Fibroblast of lung (primary cell): ENCODE data around the gene XBP1. TPM values are rescaled to one million over a fixed set of nuclear protein-coding genes. Genes with fewer than 3 reads are reported as not detected.

Source experiments
- DNase-seq, 2 donors: peaks; one replicate each; pipeline versions ENCODE4 v3.0.0 to v3.0.0-alpha.2; 2010; ENCODE audit warnings: low read depth in 2 of 2
- H2AFZ ChIP-seq: 2 replicates; pipeline ENCODE4 v1.5.1; 2012; ENCODE audit warnings: low read length, control low read depth, inconsistent platforms
- H3K27ac ChIP-seq: 2 replicates; pipeline ENCODE4 v1.5.1; 2011; ENCODE audit warnings: low read length, control low read depth; ENCODE audit not compliant: insufficient read depth
- H3K27me3 ChIP-seq: 2 replicates; pipeline ENCODE4 v1.5.1; 2011; ENCODE audit warnings: mild to moderate bottlenecking, low read length; ENCODE audit not compliant: control insufficient read depth, insufficient read depth
- H3K36me3 ChIP-seq: 2 replicates; pipeline ENCODE4 v1.5.1; 2011; ENCODE audit warnings: low read length; ENCODE audit not compliant: control insufficient read depth, insufficient read depth
- H3K4me1 ChIP-seq: 2 replicates; pipeline ENCODE4 v1.5.1; 2011; ENCODE audit warnings: low read length; ENCODE audit not compliant: control insufficient read depth, insufficient read depth; ENCODE audit errors: extremely low read depth
- H3K4me2 ChIP-seq: 2 replicates; pipeline ENCODE4 v1.5.1; 2011; ENCODE audit warnings: low read length, control low read depth; ENCODE audit not compliant: insufficient read depth; ENCODE audit errors: extremely low read depth
- H3K4me3 ChIP-seq, 4 experiments: fragments of 200-600 bp in 1 of 4; sonication (generic) in 1 of 4; replicated peaks in 1 of 4; 2 replicates each; pipeline ENCODE4 v1.5.1; 2011 to 2016; ENCODE audit warnings: low read length in 4 of 4, low read depth in 3 of 4, mild to moderate bottlenecking in 3 of 4, control low read depth in 2 of 4, inconsistent platforms in 1 of 4, mixed read lengths in 1 of 4; ENCODE audit not compliant: insufficient read depth in 1 of 4; ENCODE audit errors: control extremely low read depth in 1 of 4
- H3K79me2 ChIP-seq: 2 replicates; pipeline ENCODE4 v1.5.1; 2012; ENCODE audit warnings: mild to moderate bottlenecking, low read length, inconsistent platforms; ENCODE audit not compliant: control insufficient read depth, insufficient read depth
- H3K9ac ChIP-seq: 2 replicates; pipeline ENCODE4 v1.5.1; 2011; ENCODE audit warnings: mild to moderate bottlenecking, low read length, control low read depth; ENCODE audit not compliant: insufficient read depth
- H3K9me3 ChIP-seq: 2 replicates; pipeline ENCODE4 v1.5.1; 2012; ENCODE audit warnings: low read depth, low read length; ENCODE audit not compliant: control insufficient read depth, insufficient read depth
- H4K20me1 ChIP-seq: 2 replicates; pipeline ENCODE4 v1.5.1; 2011; ENCODE audit warnings: low read length; ENCODE audit not compliant: control insufficient read depth, insufficient read depth; ENCODE audit errors: extremely low read depth
- CTCF ChIP-seq, 2 donors: IDR thresholded peaks in 1 of 2; conservative IDR thresholded peaks in 1 of 2; 1 replicate in 1 of 2; 2 replicates in 1 of 2; pipeline ENCODE4 v1.5.1; 2011 to 2012; ENCODE audit warnings: low read length in 2 of 2, control low read depth in 1 of 2, inconsistent platforms in 1 of 2, low read depth in 1 of 2, mild to moderate bottlenecking in 1 of 2
- EZH2 ChIP-seq: IDR thresholded peaks from 2 replicates; pipeline ENCODE4 v1.5.1; 2012; ENCODE audit warnings: low read length, control low read depth, mild to moderate bottlenecking; ENCODE audit errors: missing control alignments
- polyA plus RNA-seq, 2 donors: library from polyadenylated mRNA; depleted of rRNA in 1 of 2; stranded (reverse) in 1 of 2; unstranded in 1 of 2; fragments of >200 nt; gene quantifications; 2 replicates each; pipeline ENCODE4 v1.2.1, GENCODE V29; 2011 to 2012; ENCODE audit warnings: missing spikeins in 1 of 2
- total RNA-seq: library from RNA; depleted of rRNA; stranded (reverse); fragments of >200 nt; gene quantifications from 2 replicates; pipeline ENCODE4 v1.2.1, GENCODE V29; 2014

The XBP1 gene
- total and polyA plus RNA-seq, 2 donors (not counting 1 experiment from before 2014, with no cell fraction given), result 144 to 241 TPM

- H3K4me1 ChIP-seq, result no peaks in the 10 kb centered on the region
- TF ChIP-seq CTCF (conservative IDR thresholded peaks at IDR 0.05 in 1 of 2, IDR thresholded peaks at IDR 0.05 in 1 of 2; ENCODE audit: low read depth in 1 of 2, low read length in 2 of 2), result no peak
- TF ChIP-seq EZH2, result no peak
These were observed 19.1 kb upstream of the XBP1 start for GRCh38 chr22:28819253-28820096.

GRCh38 chr22:28817919-28818859, 17.8 kb upstream of the XBP1 start:
- no peaks in the 10 kb centered on the region for H3K4me1 ChIP-seq
- no peaks in the 10 kb centered on the region for H4K20me1 ChIP-seq
- H3K27ac ChIP-seq, result no peak overlapping the region
- H2AFZ ChIP-seq, result no peak overlapping the region
- H3K4me2 ChIP-seq, result no peak overlapping the region
- DNase-seq, result no peak
- no peaks in the 10 kb centered on the region for H3K27me3 ChIP-seq
- H3K9me3 ChIP-seq, result no peaks in the 10 kb centered on the region
- no peak overlapping the region for H3K9ac ChIP-seq
- no peak overlapping the region for H3K4me3 ChIP-seq
- TF ChIP-seq EZH2 (no peak), CTCF (conservative IDR thresholded peaks at IDR 0.05 in 1 of 2, IDR thresholded peaks at IDR 0.05 in 1 of 2; ENCODE audit: low read depth in 1 of 2, low read length in 2 of 2) (no peak)
- no peaks in the 10 kb centered on the region for H3K36me3 ChIP-seq
- H3K79me2 ChIP-seq, result no peaks in the 10 kb centered on the region

More at GRCh38 chr22:28819253-28820096, 19.1 kb upstream of the XBP1 start:
- Histone ChIP-seq H4K20me1 (no peaks in the 10 kb centered on the region), H3K79me2 (no peaks in the 10 kb centered on the region), H3K4me3 (no peak overlapping the region), H3K4me2 (no peak overlapping the region), H3K36me3 (no peaks in the 10 kb centered on the region), H3K27ac (no peak overlapping the region), H2AFZ (no peak overlapping the region), H3K9me3 (no peaks in the 10 kb centered on the region), H3K27me3 (no peaks in the 10 kb centered on the region), H3K9ac (no peak overlapping the region)
- DNase-seq, result no peak

- H3K79me2 ChIP-seq, result no peaks in the 10 kb centered on the region
- TF ChIP-seq EZH2, result no peak
- TF ChIP-seq CTCF (conservative IDR thresholded peaks at IDR 0.05 in 1 of 2, IDR thresholded peaks at IDR 0.05 in 1 of 2; ENCODE audit: low read depth in 1 of 2, low read length in 2 of 2), result no peak
- no peaks in the 10 kb centered on the region for H3K9me3 ChIP-seq
- no peak overlapping the region for H3K4me3 ChIP-seq
- H4K20me1 ChIP-seq, result no peaks in the 10 kb centered on the region
- no peak overlapping the region for H3K4me2 ChIP-seq
- no peaks in the 10 kb centered on the region for H3K27me3 ChIP-seq
- no peak overlapping the region for H3K9ac ChIP-seq
- H2AFZ ChIP-seq, result no peak overlapping the region
- H3K4me1 ChIP-seq, result no peaks in the 10 kb centered on the region
- no peak overlapping the region for H3K27ac ChIP-seq
- H3K36me3 ChIP-seq, result no peaks in the 10 kb centered on the region
- no peak for DNase-seq
These were observed 16.7 kb upstream of the XBP1 start for GRCh38 chr22:28817064-28817463.
